Panc1 (cell line): Measurements from ENCODE around the gene POMT2. TPM values are rescaled to one million over a fixed set of nuclear protein-coding genes. Genes with fewer than 3 reads are reported as not detected.

ENCODE experiments used
- ATAC-seq: fragments of 200-7000 bp; cut with Tn5 transposase; 2 replicates; pipeline ENCODE4 v1.9.1; 2020; ENCODE audit warnings: mild to moderate bottlenecking, moderate library complexity
- BruUV-seq: library from RNA; stranded (reverse); fragments of 400-500 nt; replicated peaks from 2 replicates; lab custom pipeline; 2021; lab: Mats Ljungman, UMichigan
- CTCF ChIA-PET: fragments of 300-600 bp; sonication (Branson Sonifier 250); formaldehyde crosslinking; loops from one replicate; lab custom pipeline; 2022; ENCODE audit warnings: antibody characterized with exemption; lab: Charles Lee
- POLR2A ChIA-PET: fragments of 300-600 bp; sonication (Branson Sonifier 250); formaldehyde crosslinking; loops from one replicate; lab custom pipeline; 2022; ENCODE audit warnings: antibody characterized with exemption; lab: Charles Lee
- DNase-seq: peaks from one replicate; pipeline ENCODE4 v3.0.0-alpha.2; 2010; ENCODE audit warnings: low read depth, low spot score
- H3K27ac ChIP-seq: 2 replicates; pipeline ENCODE4 v1.5.1; 2011; ENCODE audit warnings: mild to moderate bottlenecking, low read length, inconsistent platforms
- H3K27me3 ChIP-seq: fragments of 200-500 bp; sonication (Bioruptor generic); 2 replicates; pipeline ENCODE4 v1.6.0; 2014; ENCODE audit warnings: low read length, inconsistent platforms; ENCODE audit not compliant: control insufficient read depth, insufficient read depth
- H3K36me3 ChIP-seq: fragments of 200-500 bp; sonication (Bioruptor generic); 2 replicates; pipeline ENCODE4 v1.5.1; 2014; ENCODE audit warnings: inconsistent platforms, mild to moderate bottlenecking, low read length, moderate library complexity; ENCODE audit not compliant: control insufficient read depth, insufficient read depth
- H3K4me1 ChIP-seq: 2 replicates; pipeline ENCODE4 v1.5.1; 2011; ENCODE audit warnings: inconsistent platforms, mild to moderate bottlenecking, low read length, moderate library complexity; ENCODE audit not compliant: control insufficient read depth, insufficient read depth
- H3K4me3 ChIP-seq, 2 experiments: 2 replicates each; pipeline ENCODE4 v1.5.1; 2011 to 2012; ENCODE audit warnings: low read depth in 2 of 2, low read length in 2 of 2, mild to moderate bottlenecking in 2 of 2, inconsistent platforms in 1 of 2, moderate library complexity in 1 of 2
- H3K9me3 ChIP-seq: fragments of 200-500 bp; sonication (Bioruptor generic); 2 replicates; pipeline ENCODE4 v1.5.1; 2014; ENCODE audit warnings: low read depth, mild to moderate bottlenecking, inconsistent platforms, low read length, moderate library complexity; ENCODE audit not compliant: control insufficient read depth, insufficient read depth
- CTCF ChIP-seq: fragments of 450-650 bp; IDR thresholded peaks from 2 replicates; pipeline ENCODE4 v1.5.1; 2017; ENCODE audit warnings: mild to moderate bottlenecking
- POLR2AphosphoS5 ChIP-seq: IDR thresholded peaks from 2 replicates; pipeline ENCODE4 v1.6.1; 2012; ENCODE audit warnings: mild to moderate bottlenecking, low read depth, low read length, moderate library complexity
- REST ChIP-seq, 2 experiments: IDR thresholded peaks; 2 replicates each; pipeline ENCODE4 v1.6.1; 2011 to 2012; ENCODE audit warnings: low read depth in 2 of 2, control low read depth in 1 of 2, low read length in 1 of 2, mild to moderate bottlenecking in 1 of 2, moderate library complexity in 1 of 2; ENCODE audit not compliant: insufficient read depth in 1 of 2
- SIN3A ChIP-seq: IDR thresholded peaks from 2 replicates; pipeline ENCODE4 v1.6.1; 2012; ENCODE audit warnings: low read depth, mild to moderate bottlenecking, low read length, moderate library complexity, borderline replicate concordance; ENCODE audit not compliant: insufficient read depth
- TCF7L2 ChIP-seq: IDR thresholded peaks from 2 replicates; pipeline ENCODE4 v1.6.1; 2011; ENCODE audit warnings: mild to moderate bottlenecking, low read depth, low read length, inconsistent platforms
- in situ Hi-C: cut with HindIII; loops from 2 replicates; pipeline ENCODE4 v1.10.0; 2016; ENCODE audit warnings: low sequenced_read_pairs, low pct_unique_long_range_greater_than_20kb
- intact Hi-C: fragments of 100-400 bp; cut with micrococcal nuclease; formaldehyde crosslinking; loops from one replicate; pipeline ENCODE4 v1.10.0; 2022; ENCODE audit not compliant: unreplicated experiment
- total RNA-seq: library from RNA; stranded (reverse); gene quantifications from one replicate; pipeline ENCODE4 v1.2.1, GENCODE V29; 2021; ENCODE audit not compliant: unreplicated experiment

The POMT2 gene
- total RNA-seq, 1 experiment from 2014 or later, result 43.5 TPM

- Histone ChIP-seq H3K36me3 (no peaks in the 10 kb centered on the region), H3K27me3 (no peaks in the 10 kb centered on the region), H3K27ac (no peak overlapping the region), H3K9me3 (no peaks in the 10 kb centered on the region), H3K4me3 (no peak overlapping the region), H3K4me1 (no peaks in the 10 kb centered on the region)
- no peak for TF ChIP-seq SIN3A
- TF ChIP-seq CTCF, result no peak
- TF ChIP-seq POLR2AphosphoS5, result no peak
- TF ChIP-seq TCF7L2, result no peak
- TF ChIP-seq REST (IDR thresholded peaks at IDR 0.05; ENCODE audit: insufficient read depth in 1 of 2, low read depth in 2 of 2, low read length in 1 of 2), result no peak
- BruUV-seq, result no TSS peak
- ATAC-seq, result no peak
- ChIA-PET POLR2A (no interaction called here), CTCF (no interaction called here)
- intact Hi-C loops, result no loop called here
- in situ Hi-C loops, result no loop called here
- no peak for DNase-seq
Measured at GRCh38 chr14:77243853-77244252, 76.8 kb downstream of the POMT2 start.

- BruUV-seq, result no TSS peak
- POLR2A ChIA-PET, result no interaction called here
- DNase-seq (no peak), ATAC-seq (no peak)
- H3K4me1 ChIP-seq, result no peaks in the 10 kb centered on the region
- H3K9me3 ChIP-seq, result no peaks in the 10 kb centered on the region
- no peak overlapping the region for H3K27ac ChIP-seq
- TF ChIP-seq POLR2AphosphoS5, result no peak
- TF ChIP-seq SIN3A, result no peak
- no peak for TF ChIP-seq TCF7L2
- no peak for TF ChIP-seq REST (IDR thresholded peaks at IDR 0.05; ENCODE audit: insufficient read depth in 1 of 2, low read depth in 2 of 2, low read length in 1 of 2)
- no peak for TF ChIP-seq CTCF
- no peak overlapping the region for H3K4me3 ChIP-seq
- in situ Hi-C loops, result no loop called here
- H3K36me3 ChIP-seq, result no peaks in the 10 kb centered on the region
- CTCF ChIA-PET, result interaction anchor here (0.5 kb wide), 1 partner anchor 784 kb away, joined by 5 read pairs; no protein-coding TSS in a partner anchor
- intact Hi-C loops, result no loop called here
- no peaks in the 10 kb centered on the region for H3K27me3 ChIP-seq
Measured at GRCh38 chr14:77242752-77243151, 77.9 kb downstream of the POMT2 start.
